MG63 (cell line): Measurements from ENCODE around the gene C1orf35. TPM values are rescaled to one million over a fixed set of nuclear protein-coding genes. Genes with fewer than 3 reads are reported as not detected.

Experiments used
- DNase-seq: peaks from one replicate; pipeline ENCODE4 v3.0.0-alpha.2; 2020
- H3K27me3 ChIP-seq: fragments of 250-450 bp; sonication (Bioruptor Pico); 2 replicates; pipeline ENCODE4 v1.5.1; 2020; ENCODE audit warnings: mild to moderate bottlenecking, moderate library complexity
- H3K36me3 ChIP-seq: fragments of 250-450 bp; sonication (Bioruptor Pico); 2 replicates; pipeline ENCODE4 v1.5.1; 2020; ENCODE audit warnings: mild to moderate bottlenecking, moderate library complexity
- H3K4me3 ChIP-seq: fragments of 250-450 bp; sonication (Bioruptor Pico); 2 replicates; pipeline ENCODE4 v1.5.1; 2020; ENCODE audit warnings: mild to moderate bottlenecking, moderate library complexity
- H3K9me3 ChIP-seq: fragments of 250-450 bp; sonication (Bioruptor Pico); 2 replicates; pipeline ENCODE4 v1.5.1; 2020; ENCODE audit warnings: mild to moderate bottlenecking, moderate library complexity
- total RNA-seq: library from RNA; depleted of rRNA; stranded (reverse); fragments of >200 nt; shearing (Covaris generic); gene quantifications from 2 replicates; pipeline ENCODE4 v1.2.3, GENCODE V29; 2014; ENCODE audit warnings: low replicate concordance; rRNA removed

The C1orf35 gene
- total RNA-seq, 1 experiment from 2014 or later: 38.6 TPM

- no peak overlapping the region for H3K4me3 ChIP-seq
- DNase-seq: no peak
- no peaks in the 10 kb centered on the region for H3K36me3 ChIP-seq
- H3K9me3 ChIP-seq: no peaks in the 10 kb centered on the region
- peaks cover 11% of the 10 kb centered on the region for H3K27me3 ChIP-seq
Measured at GRCh38 chr1:228064741-228065542, 38.2 kb downstream of the C1orf35 start.

DNA sequence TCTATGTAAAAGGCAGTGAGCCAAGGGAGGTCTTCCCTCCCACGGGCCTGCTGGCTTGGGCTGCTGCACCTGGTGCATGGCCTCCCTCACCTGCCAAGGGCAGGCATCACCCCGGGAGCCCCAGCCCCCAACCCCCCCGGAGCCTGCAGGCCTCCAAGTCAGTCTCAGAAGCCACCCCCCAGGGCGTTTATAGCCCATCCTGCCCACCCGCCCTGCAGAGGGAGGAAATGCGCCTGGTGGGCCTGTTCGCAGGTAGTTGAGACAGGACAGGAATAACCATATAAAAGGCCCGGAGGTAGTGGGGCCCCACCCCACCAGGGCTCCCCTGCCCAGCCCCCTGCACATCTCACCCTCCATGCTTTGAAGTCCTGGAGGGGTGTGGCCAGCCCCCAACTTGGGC, 38.8 kb downstream of the C1orf35 start:
- peaks cover 17% of the 10 kb centered on the region for H3K27me3 ChIP-seq
- no peaks in the 10 kb centered on the region for H3K9me3 ChIP-seq
- no peak for DNase-seq
- no peak overlapping the region for H3K4me3 ChIP-seq
- H3K36me3 ChIP-seq: no peaks in the 10 kb centered on the region

DNA sequence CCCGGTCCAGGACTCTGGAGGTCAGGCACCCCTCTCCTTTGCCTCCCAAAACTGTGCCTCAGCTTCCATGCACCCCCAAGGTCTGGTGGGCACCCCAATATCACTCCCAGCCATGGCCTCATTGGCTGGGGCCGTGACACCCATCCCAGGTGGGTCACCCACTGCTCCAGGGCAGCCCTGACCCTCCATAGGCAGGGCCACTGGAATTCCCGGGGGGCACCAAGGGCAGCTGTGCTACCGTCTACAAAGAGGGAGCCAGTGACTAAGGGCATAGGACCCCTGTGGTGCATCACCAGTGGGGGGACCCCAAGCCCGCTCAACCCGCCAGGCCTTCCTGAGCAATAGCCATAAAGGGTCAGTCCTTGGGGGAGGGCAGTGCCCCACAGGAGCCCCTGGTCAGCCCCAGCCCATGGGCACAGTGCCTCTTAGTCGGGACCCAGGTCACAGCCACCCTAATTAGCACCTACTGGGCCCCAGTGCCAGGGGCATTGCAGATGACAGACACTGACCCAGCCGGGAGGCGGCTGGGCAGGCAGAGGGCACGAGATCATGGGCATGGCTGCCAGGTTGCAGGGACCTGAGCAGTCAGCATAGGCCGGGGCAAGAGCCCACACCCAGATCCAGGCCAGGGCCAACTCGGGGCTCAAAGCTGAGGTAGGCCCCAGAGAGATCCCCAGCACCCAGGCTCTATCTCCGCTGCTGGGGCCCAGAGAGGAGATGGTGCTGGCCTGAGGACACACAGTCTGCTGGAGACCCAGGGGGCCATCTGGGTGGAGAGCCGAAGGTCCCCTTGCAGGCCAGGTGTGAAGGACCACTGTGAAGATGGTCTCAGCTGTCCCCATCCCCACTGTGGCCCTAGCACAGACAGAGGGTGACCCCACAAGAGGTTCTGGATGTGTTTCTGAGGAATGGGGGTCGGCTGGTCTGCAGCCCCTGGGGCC, 39.6 kb downstream of the C1orf35 start:
- DNase-seq: no peak
- Histone ChIP-seq H3K27me3 (peaks cover 24% of the 10 kb centered on the region), H3K4me3 (no peak overlapping the region)

GRCh38 chr1:228062812-228063211, 40.3 kb downstream of the C1orf35 start:
- Histone ChIP-seq H3K9me3 (no peaks in the 10 kb centered on the region), H3K27me3 (peaks cover 31% of the 10 kb centered on the region), H3K36me3 (no peaks in the 10 kb centered on the region), H3K4me3 (no peak overlapping the region)
- peak; percentile 31 for DNase-seq

More for the DNA sequence above, 39.6 kb downstream of the C1orf35 start:
- Histone ChIP-seq H3K9me3 (no peaks in the 10 kb centered on the region), H3K36me3 (no peaks in the 10 kb centered on the region)

DNA sequence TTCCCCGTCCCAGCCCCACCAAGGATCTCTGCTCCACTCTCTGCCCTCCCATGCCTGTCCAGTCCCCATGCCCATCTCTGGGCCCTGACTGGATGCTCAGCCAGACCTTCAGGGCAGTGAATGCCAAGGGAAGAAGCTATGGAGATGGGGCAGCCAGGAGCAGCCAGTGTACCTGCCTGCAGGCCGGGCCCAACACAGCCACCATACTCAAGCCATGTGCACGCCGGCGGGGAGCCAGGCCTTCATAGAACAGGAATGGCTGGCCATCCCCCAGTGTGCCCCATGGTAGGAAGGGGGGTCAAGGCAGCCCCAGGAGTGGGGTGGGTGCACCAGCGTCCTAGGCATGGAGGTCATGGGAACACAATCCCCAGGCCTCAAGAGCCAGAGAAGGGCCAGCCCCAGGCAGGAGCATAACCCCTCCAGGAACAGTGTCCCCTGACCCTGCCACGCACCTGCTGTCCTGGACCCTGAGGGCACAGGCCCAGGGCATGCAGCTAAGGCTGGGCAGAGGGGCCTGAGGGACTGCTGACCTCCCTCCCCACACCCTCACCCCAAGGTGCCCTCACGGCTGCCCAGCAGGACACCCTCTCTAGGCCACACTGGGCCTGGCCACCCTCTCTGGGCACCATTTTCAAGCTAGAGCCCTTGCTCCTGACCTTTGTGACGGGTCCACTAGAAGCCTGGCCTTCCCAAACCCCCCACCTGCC, 40.9 kb downstream of the C1orf35 start:
- H3K9me3 ChIP-seq: no peaks in the 10 kb centered on the region
- peaks cover 30% of the 10 kb centered on the region for H3K27me3 ChIP-seq
- no peak overlapping the region for H3K4me3 ChIP-seq
- H3K36me3 ChIP-seq: no peaks in the 10 kb centered on the region
- DNase-seq: no peak

- no peaks in the 10 kb centered on the region for H3K36me3 ChIP-seq
- H3K9me3 ChIP-seq: no peaks in the 10 kb centered on the region
- no peak overlapping the region for H3K4me3 ChIP-seq
- no peak for DNase-seq
- peaks cover 25% of the 10 kb centered on the region for H3K27me3 ChIP-seq
Measured at GRCh38 chr1:228061411-228062084, 41.6 kb downstream of the C1orf35 start.

GRCh38 chr1:228060458-228061190, 42.5 kb downstream of the C1orf35 start:
- no peak for DNase-seq
- no peaks in the 10 kb centered on the region for H3K36me3 ChIP-seq
- peaks cover 3% of the 10 kb centered on the region; the same call in 1 of the 2 replicates for H3K9me3 ChIP-seq
- peaks cover 30% of the 10 kb centered on the region for H3K27me3 ChIP-seq
- no peak overlapping the region for H3K4me3 ChIP-seq

DNA sequence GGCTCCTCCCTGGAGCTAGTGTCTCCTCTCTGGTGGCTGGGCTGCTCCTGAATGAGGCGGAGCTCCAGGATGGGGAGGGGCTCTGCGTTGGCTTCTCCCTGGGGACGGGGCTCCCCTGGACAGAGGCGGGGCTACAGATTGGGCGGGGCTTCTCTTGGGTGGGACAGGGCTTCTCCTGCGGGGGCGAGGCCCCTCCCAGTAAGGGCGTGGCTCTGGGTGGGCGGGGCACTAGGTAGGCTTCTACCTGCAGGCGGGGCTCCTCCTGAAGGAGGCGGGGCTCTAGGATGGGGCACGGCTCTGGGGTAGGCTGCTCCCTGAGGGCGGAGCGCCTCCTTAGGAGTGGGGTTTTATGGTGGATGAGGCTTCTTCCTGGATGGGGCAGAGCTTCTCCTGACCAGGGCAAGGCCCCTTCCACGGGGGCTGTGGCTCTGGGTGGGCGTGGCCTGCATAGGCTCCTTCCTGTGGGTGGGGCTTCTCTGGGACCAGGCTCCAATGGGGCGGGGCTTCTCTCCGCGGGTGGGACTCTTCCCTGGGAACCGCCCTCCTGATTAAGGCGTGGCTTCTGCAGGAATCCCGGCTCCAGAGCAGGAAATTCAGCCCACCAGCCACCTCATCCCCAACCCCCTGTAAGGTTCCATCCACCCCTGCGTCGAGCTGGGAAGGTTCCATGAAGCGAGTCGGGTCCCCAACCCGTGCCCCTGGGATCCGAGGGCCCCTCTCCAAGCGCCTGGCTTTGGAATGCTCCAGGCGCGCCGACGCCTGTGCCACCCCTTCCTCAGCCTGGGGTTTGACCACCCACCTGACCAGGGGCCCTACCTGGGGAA, 43.3 kb downstream of the C1orf35 start:
- H3K27me3 ChIP-seq: peaks cover 33% of the 10 kb centered on the region
- no peaks in the 10 kb centered on the region for H3K36me3 ChIP-seq
- peak; percentile 54 for DNase-seq
- peaks cover 3% of the 10 kb centered on the region; the same call in 1 of the 2 replicates for H3K9me3 ChIP-seq
- H3K4me3 ChIP-seq: no peak overlapping the region

GRCh38 chr1:228058949-228059633, 44.0 kb downstream of the C1orf35 start:
- Histone ChIP-seq H3K36me3 (no peaks in the 10 kb centered on the region), H3K27me3 (peaks cover 36% of the 10 kb centered on the region), H3K4me3 (no peak overlapping the region), H3K9me3 (peaks cover 3% of the 10 kb centered on the region; the same call in 1 of the 2 replicates)
- DNase-seq: no peak

GRCh38 chr1:228058172-228058948, 44.8 kb downstream of the C1orf35 start:
- Histone ChIP-seq H3K36me3 (no peaks in the 10 kb centered on the region), H3K9me3 (peaks cover 5% of the 10 kb centered on the region; the same call in 1 of the 2 replicates), H3K4me3 (no peak overlapping the region), H3K27me3 (peaks cover 38% of the 10 kb centered on the region)
- DNase-seq: no peak

Other genes with a start within 250 kb of the C1orf35 start
- gene WNT9A, start 155.4 kb downstream of the C1orf35 start, total RNA-seq: 10.8 and 11.3 TPM in 2 replicates
- gene WNT3A, start 96.3 kb downstream of the C1orf35 start, total RNA-seq: 0.52 TPM in 1 of 2 replicates, not detected in the other
- gene ARF1, start 20.6 kb downstream of the C1orf35 start, total RNA-seq: 324 and 413 TPM in 2 replicates
- 46.6 and 83.8 TPM in 2 replicates for gene MRPL55, start 6.0 kb upstream of the C1orf35 start, total RNA-seq
- gene GUK1, start 37.0 kb upstream of the C1orf35 start, total RNA-seq: 246 and 425 TPM in 2 replicates
- gene GJC2, start 46.6 kb upstream of the C1orf35 start, total RNA-seq: 0.20 and 4.8 TPM in 2 replicates
- gene IBA57, start 62.5 kb upstream of the C1orf35 start, total RNA-seq: 2.0 and 19.4 TPM in 2 replicates
- gene OBSCN, start 104.7 kb upstream of the C1orf35 start, total RNA-seq: 1.8 and 2.8 TPM in 2 replicates